Stimulated activated CD4-positive, alpha-beta T cell treated with anti-CD3 and anti-CD28 coated beads, Interleukin-1b, Interleukin-23, amount 100 ng/mL, for 48 hours (primary cell): ENCODE measurements around the gene RPGRIP1.
"Not testable (repeated sequence)": the region's sequence is repeated elsewhere in the genome, so short reads cannot be mapped to it uniquely, and the experiment has no call there.

ENCODE experiments used
- DNase-seq: peaks from one replicate; pipeline ENCODE4 v3.0.0-alpha.2; 2020

Gene RPGRIP1

DNA sequence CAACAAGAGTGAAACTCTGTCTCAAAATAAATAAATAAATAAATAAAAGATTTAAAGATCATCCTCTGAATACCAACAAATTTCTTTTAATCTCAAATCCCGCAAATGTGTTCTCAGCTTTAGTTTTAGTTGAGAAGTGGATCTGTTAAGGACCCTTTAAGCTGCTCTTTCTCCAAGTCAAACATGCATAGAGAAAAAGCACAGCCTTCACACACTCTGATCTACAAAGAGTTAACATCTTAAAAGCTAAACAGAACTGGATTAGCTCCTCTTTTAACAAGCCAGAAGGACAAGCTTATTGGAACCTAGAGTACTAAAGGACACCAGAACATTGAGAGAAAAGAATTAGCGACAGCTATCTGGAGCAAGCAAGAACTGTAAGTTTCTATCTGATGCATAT lies at the start of gene RPGRIP1:
Gene RPGRIP1 (plus strand): TSS at position 301 of the 400 bp plus-strand sequence. CDS start 7,894 bp downstream, outside the sequence.
- no peak for DNase-seq

DNA sequence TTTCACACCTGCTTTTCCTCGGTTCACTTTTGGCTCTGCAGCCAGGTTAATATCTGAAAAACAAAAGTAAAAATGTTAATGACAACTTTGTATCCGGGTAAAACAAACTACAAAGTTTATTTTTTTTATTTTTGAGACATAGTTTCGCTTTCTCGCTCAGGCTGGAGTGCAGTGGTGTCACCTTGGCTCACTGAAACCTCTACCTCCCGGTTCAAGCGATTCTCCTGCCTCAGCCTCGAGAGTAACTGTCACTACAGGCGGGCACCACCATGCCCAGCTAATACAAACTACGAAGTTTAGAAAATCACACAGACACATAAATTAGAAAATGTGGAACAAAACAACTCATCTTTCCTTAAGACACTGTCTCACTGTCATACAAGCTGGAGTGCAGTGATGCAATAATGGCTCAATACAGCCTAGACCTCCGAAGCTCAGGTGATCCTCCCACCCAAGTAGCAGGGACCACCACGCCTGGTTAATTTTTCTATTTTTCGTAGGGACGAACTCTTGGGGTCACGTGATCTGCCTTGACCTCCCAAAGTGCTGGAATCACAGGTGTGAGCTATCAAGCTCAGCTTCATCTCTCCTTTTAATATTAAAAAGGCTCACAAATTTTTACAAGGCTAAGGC lies 48.7 kb upstream of the RPGRIP1 start:
- no peak for DNase-seq

DNA sequence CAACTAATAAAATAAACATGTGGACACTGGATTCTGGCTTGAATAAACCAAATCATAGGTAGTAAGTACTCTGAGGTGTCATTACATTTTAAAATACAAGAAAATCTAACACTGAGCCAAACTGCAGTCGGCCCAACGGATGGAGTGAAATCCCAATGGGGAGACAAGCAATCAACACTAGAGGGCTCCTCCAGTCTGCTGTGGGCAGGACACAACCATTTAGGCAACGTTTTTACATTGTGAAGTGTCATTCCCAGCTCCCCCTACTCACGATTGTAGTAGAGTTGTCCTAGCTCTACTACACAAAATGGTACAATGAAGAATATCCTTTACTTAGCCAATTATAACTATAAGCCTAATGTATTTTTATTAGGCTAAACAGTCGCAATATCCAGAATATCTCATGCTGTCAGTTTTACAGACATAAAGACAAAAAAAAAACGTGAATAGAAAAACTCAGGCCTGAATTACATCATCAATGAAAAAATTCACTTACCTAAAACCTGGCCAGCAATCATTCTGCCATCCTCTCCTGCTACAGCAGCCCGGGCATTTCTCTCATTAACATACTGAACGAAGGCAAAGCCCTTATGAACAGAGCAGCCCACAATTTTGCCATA lies 46.3 kb upstream of the RPGRIP1 start:
- DNase-seq = no peak

DNA sequence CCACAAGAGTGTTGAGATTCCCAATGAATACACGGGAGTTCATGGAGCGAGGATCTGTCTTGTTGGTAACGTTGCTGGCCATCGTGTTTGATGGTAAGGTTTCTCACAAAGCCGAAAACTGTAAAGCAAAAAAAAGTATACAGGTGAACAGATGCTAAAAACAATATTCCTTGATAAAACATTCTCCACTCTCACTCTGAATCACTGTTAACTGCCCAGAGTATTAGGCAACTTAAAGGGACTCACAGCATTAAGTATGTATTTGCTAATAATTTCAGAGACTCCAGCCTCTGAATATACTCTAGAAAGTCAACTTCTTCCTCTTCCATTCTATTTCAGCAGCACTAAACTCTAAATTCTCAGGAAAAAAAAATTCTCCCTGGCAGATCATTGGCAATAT lies 45.8 kb upstream of the RPGRIP1 start:
- DNase-seq = no peak

DNA sequence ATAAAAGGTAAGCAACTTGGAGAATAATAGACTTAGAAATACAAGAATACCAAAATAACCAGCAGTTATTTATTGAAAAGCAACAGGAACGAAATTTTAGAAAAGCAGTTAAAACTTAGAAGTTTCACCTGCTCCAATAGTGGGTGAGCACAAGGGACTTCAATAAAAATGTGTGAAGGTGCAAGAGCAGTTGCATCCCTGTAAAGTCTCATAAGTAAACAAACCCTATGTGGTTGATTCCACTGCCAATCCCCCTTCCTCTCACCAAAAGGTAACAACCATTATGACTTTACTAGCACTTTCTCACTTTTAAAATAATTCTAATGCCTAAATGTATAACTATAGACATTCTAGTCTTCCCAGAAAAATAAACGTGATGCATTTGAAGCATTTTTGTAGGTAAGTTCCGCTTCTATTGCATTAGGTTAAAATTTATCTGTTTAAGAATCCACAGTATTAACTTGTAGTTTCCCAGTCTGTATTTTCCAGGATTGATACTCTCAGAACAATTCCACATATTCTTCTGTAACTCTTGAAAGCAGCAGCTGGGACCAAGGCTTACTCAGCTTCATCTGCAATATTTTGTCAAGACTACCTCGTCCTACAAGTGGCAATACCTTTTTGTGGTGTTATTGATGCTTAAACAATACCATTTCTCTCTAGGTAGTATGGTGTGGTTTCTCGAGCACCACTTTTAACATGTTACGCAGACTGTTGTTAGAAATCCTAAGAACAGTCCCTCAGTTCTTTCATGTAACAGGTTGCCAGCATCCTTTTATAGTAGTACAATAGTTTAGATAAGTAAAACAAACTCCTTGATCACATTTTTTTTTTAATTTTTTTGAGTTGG lies 42.7 kb upstream of the RPGRIP1 start:
- DNase-seq = no peak

DNA sequence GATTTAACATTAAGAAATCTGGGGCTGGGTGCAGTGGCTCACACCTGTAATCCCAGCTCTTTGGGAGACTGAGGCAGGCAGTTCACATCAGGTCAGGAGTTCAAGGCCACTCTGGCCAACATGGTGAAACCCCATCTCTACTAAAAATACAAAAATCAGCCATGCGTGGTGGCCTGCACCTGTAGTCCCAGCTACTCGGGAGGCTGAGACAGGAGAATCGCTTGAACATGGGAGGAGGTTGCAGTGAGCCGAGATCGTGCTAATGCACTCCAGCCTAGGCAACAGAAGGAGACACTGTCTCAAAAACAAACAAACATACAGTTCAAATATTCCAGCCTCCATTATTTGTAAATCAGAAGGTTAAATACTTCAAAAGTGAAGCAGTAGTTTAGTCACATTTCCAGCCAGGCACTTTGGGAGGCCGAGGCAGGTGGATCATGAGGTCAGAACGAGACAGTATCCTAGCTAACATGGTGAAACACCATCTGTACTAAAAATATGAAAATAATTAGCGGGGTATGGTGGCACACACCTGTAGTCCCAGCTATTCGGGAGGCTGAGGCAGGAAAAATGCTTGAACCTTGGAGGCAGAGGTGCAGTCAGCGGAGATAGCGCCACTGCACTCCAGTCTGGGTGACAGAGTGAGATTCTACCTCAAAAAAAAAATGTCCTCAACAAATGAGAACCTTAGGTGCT lies 40.9 kb upstream of the RPGRIP1 start:
- no peak for DNase-seq

DNA sequence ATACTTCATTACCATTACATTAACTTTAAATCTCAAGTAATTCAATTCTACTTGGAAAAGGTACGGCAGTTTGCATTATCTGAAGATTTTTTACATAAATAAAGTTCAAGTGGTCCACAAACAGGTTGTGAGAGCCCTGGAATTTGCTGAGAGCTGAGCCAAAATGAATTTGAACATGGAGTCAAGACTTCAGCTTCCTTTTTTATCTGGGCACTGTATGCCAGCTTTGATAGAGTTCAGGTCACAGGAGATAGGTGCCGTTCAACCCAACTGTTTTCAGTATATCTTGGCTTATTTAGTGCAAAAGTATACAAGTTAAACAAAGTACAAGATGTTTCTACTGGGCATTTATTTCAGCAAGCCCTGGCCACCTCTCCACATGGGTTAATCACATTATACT lies 39.5 kb upstream of the RPGRIP1 start:
- DNase-seq = no peak

DNA sequence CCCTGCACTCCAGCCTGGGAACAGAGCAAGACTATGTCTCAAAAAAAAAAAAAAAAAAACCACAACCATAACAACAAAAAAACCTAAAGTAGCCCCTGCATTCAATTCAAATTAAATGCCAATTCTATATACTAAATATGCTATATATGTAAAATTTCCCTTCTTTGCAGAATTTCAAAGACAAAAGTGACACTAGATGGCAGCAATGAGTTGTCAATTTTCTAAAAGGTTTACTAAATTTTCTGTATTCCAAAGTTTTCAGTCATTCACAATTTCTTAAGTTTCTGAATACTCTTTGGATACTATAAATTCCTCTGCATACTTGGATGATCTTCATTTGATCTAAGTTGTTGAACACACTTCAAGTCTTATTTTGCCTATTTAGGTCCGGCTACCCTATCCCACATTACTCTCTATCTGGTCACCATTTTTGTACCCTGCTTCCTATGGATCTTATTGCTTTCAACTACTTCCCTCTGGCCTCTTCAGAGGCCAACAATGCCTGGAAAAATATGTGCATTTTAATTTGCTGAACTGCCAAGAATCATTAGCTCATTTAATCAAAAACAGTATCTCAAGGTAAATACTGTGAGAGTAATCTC lies 38.6 kb upstream of the RPGRIP1 start:
- DNase-seq = no peak

DNA sequence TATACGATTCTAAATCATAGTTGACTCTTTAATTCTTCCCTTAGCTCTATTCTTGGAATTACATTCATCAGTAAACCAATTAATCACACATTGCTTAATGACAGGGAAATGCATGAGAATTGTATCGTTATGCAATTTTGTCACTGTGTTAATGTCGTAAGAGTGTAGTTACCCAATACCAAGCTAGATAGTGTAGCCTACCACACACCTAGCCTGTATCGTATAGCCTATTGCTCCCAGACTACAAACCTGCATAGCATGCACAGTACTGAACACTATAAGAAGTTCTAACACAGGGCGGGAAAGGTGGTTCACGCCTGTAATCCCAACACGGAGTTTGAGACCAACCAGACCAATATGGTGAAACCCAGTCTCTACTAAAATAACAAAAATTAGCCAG lies 35.3 kb upstream of the RPGRIP1 start:
- no peak for DNase-seq

DNA sequence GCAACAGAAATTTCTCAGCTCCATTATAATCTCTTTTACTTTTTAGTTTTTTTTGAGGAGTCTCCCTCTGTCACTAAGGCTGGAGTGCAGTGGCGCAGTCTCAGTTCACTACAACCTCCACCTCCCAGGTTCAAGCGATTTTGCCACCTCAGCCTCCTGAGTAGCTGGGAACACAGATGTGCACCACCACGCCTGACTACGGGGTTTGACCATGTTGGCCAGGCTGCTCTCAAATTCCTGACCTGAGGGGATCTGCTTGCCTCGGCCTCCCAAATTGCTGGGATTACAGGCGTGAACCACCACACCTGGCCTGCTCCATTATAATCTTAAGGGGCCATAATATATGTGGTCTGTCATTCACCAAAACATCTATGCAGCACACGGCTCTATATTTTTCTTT lies 34.1 kb upstream of the RPGRIP1 start:
- no peak for DNase-seq

DNA sequence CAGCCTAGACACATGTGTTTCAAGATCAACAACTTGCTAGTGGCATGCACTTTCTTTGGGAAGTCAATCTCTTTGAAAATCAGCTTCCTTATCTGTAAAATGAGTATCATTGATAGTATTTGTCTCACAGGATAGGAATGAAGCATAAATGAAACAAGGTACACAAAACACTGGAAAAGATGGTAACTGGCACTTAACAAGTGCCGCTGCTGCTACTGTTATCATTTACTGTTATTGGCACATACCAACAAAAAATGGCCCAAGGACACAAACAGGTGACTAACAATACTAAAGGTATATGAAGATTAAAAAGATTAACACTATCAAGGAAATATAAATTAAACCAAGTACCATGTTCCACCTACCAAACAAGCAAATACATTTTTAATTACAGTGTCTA lies 31.5 kb upstream of the RPGRIP1 start:
- no peak for DNase-seq

DNA sequence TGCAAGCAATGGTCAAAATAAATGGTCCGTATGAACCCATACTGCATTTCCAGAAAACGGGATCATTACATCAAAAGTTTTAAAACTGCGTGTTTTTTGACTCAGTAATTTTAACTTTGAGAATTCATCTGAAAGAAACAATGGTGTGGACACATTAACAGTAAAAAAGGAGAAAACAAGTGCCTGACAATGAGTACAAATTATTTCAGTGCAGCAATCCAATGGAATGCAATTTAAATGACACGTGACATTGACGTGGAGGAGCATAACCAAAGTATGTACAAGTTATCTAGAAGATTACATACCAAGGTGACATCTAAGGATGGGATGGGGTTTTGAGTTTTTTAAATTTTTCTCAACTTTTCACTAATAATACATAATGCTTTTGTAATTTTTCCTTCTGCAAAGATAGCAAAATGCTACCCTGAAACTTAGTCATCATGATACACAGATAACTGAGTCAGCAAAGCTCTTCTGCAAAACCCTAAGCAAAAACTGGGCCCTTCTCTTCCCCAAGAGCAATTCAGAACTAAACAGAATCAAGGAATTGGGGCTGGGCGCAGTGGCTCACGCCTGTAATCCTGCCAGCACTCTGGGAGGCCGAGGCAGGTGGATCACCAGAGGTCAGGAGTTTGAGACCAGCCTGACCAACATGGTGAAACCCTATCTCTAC lies 31.0 kb upstream of the RPGRIP1 start:
- DNase-seq = no peak

DNA sequence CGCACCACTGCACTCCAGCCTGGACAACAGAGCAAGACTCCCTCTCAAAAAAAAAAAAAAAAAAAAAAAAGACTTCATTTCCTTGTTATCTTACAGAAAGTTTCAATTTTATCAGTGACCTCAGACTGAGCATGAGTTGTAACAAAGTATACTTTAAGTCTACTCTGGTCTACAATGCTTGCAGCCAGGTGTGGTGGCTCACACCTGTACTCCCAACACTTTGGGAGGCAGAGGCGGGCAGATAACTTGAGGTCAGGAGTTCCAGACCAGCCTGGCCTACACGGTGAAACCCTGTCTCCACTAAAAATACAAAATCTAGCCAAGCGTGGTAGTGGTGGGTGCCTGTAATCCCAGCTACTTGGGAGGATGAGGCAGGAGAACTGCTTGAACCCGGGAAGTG lies 28.7 kb upstream of the RPGRIP1 start:
- no peak for DNase-seq

DNA sequence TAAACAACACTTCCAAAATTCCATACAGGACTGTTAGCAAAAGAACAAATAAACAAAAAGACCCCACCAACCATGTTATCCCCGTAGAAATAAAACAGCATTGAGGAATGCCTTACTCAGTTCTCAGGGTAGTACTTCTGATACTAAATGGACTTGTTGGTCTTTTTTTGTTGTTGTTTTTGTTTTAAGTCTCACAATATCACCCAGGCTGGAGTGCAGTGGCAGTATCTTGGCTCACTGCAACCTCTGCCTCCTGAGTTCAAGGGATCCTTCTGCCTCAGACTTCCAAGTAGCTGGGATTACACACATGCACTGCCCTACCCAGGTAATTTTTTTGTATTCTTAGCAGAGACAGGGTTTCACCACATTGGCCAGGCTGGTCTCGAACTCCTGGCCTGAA lies 27.7 kb upstream of the RPGRIP1 start:
- DNase-seq = no peak

DNA sequence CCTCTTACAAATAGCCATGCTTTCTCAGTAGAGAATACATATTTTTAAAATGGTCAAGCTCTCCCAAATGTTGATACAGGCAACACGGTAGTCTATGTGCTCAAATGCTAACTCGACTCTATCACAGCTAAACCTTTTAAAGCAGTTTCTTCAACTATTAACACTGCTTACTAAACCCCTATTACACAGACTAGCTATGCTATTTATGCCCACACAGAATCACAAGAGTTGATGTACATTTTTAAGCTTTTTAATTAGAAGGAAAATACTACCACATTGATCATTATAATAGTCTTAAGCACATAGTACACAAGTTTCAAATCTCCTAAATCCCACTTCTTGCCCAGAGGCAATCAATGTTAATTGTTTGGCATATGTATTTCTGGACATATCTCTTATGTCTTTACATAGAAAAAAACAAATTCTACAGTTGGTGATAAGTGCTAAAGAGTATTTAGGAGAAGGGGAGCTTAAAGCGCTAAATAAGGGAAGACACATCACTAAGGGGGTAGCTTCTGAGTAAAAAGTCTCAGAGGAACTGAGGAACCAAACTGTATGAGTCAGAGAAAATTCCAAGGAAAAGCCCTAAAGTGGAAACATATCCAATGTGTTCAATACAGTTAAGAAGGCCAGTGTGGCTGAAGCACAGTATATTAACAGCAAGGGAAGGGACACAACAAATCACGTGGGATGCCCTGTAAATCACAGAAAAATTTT lies 24.3 kb upstream of the RPGRIP1 start:
- DNase-seq = no peak

DNA sequence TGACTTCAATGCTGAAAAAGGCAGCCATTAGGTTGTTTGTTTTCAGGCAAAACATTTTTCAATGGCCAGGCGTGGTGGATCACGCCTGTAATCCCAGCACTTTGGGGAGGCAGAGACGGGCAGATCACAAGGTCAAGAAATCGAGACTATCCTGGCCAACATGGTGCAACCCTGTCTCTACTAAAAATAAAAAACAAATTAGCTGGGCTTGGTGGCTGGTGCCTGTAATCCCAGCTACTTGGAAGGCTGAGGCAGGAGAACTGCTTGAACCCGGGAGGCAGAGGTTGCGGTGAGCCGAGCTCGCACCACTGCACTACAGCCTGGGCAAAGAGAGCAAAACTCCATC lies 23.8 kb upstream of the RPGRIP1 start:
- not testable (repeated sequence) for DNase-seq

DNA sequence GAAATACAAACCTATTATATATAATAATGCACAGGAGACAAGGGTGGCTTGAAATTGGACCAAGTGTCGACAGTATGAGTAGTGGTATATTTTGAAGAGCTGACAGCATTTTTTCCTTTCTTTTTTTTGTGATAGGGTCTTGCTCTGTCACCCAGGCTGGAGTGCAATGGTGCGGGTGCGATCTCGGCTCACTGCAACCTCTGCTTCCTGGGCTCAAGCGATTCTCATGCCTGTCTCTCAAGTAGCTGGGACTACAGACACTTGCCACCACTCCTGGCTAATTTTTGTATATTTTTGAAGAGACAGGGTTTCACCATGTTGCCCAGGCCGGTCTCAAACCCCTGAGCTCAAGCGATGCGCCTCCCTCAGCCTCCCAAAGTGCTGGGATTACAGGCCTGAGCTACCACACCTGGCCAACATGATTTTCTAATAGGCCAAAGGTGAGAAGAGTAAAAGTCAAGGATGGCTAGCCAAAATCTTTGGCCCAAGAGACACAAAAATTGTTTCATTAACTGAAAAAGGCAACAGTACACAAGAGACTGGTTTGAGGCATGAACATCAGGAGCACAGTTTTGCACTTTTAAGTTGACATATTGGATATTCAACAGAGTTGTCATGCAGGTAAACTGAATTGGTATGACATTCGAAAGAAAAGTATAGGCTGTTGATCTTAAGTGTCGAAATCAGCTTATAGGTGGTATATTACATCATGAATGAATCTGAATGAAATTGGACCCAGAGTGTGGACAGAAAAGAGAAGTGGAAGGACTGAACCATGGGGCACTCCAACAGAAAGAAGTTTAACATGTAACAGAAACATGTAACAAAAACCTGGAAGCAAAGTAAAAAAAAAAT lies 23.1 kb upstream of the RPGRIP1 start:
- DNase-seq = no peak

DNA sequence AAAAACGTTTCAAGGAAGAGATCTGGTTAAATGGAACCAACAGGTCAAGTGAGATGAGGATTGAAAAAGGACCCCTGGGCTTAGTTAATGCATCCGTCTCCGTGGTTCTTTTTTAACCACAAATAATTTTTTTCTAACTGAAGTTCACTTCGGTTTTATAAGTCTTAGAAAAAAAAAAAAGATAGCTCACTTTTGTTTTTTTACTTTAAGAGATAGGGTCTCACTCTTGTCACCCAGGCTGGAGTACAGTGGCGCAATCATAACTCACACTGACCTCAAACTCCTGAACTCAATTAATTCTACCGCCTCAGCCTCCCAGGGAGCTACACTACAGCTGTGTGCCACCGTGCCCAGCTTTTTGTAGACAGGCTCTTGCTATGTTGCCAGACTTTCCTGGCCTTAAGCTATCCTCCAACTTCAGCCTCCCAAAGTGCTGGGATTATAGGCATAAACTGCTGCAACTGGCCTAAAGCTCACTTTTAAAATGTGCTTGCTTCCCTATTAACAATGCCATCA lies 22.4 kb upstream of the RPGRIP1 start:
- no peak for DNase-seq

DNA sequence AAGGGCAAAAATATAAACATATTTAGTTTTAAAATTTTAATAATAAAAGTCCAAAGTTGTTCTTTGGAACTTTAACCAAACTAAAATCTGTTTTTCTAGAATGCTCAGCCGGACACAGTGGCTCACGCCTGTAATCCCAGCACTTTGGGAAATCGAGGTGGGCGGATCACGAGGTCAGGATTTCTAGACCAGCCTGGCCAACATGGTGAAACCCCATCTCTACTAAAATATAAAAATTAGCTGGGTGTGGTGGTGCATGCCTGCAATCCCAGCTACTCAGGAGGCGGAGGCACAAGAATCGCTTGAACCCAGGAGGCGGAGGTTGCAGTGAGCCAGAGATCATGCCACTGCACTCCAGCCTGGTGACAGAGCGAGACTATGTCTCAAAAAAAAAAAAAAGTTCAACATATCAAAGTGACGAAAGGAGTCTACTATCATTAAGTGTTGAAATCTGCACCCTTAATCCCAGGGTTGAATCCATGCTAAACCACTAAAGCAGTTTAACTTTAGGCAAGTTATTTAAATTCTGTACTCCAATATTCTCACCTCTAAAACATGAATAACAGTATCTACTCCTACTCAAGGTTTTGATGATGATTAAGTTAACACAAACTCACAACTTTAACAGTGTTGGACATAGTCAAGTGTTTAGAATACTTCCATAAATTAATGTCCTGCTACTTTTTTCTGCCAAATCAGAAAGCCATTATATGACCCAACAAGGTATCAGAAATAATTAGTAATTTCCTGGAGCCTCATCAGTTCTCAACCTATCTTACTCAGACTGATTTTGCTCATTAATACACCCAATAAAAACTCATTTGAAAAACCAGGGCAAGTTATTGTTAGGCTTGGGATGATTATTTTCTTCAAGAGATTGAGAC lies 21.6 kb upstream of the RPGRIP1 start:
- DNase-seq = no peak
